IPS DF 6.9 (cell line): ENCODE measurements around the gene TWNK.
"Not testable (repeated sequence)": the region's sequence is repeated elsewhere in the genome, so short reads cannot be mapped to it uniquely, and the experiment has no call there.

Source experiments
- DNase-seq: peaks from one replicate; pipeline ENCODE4 v3.0.0-alpha.2; 2013; ENCODE audit warnings: low read depth, low spot score
- H3K27ac ChIP-seq: one replicate; pipeline ENCODE4 v1.5.1; 2013; ENCODE audit warnings: low read length, control low read depth
- H3K27me3 ChIP-seq: 2 replicates; pipeline ENCODE4 v1.6.1; 2013; ENCODE audit warnings: mild to moderate bottlenecking, low read length; ENCODE audit not compliant: control insufficient read depth, insufficient read depth
- H3K36me3 ChIP-seq: 2 replicates; pipeline ENCODE4 v1.6.1; 2013; ENCODE audit warnings: low read length; ENCODE audit not compliant: control insufficient read depth, insufficient read depth
- H3K4me1 ChIP-seq: 2 replicates; pipeline ENCODE4 v1.6.1; 2013; ENCODE audit warnings: low read length; ENCODE audit not compliant: control insufficient read depth, insufficient read depth
- H3K4me3 ChIP-seq: 2 replicates; pipeline ENCODE4 v1.5.1; 2013; ENCODE audit warnings: mild to moderate bottlenecking, low read length
- H3K9me3 ChIP-seq: 2 replicates; pipeline ENCODE4 v1.6.1; 2013; ENCODE audit warnings: low read length, inconsistent platforms; ENCODE audit not compliant: control insufficient read depth, insufficient read depth
- WGBS: extraction: QIAGEN DNeasy Blood & Tissue Kit; methylation state at CpG from one replicate; pipeline ENCODE4 v1.1.7; 2013; ENCODE audit warnings: mixed read lengths, missing lambda C conversion rate; ENCODE audit not compliant: insufficient read length, insufficient coverage; 5-methylcytosine and 5-hydroxymethylcytosine counted together

Gene TWNK

DNA sequence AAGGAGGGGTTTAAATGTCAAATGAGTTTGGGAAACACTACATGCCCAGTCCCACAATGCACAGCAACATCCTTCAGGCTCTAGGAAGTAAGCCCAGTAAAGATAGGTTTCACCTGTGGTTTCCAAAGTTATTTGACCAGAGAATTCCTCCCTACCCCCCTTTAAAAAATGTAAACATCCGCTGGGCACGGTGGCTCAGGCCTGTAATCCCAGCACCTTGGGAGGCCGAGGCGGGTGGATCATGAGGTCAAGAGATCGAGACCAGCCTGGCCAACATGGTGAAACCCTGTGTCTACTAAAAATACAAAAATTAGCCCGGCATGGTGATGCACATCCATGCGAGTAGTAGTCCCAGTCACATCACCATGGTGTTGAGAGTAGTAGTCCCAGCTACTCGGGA is 11.9 kb upstream of the TWNK start:
- H3K27ac ChIP-seq, H3K27me3 ChIP-seq, H3K9me3 ChIP-seq, H3K4me3 ChIP-seq, H3K4me1 ChIP-seq, H3K36me3 ChIP-seq, DNase-seq: not testable (repeated sequence)
- no CpG with 5 or more reads among the region's 8 CpGs for WGBS

DNA sequence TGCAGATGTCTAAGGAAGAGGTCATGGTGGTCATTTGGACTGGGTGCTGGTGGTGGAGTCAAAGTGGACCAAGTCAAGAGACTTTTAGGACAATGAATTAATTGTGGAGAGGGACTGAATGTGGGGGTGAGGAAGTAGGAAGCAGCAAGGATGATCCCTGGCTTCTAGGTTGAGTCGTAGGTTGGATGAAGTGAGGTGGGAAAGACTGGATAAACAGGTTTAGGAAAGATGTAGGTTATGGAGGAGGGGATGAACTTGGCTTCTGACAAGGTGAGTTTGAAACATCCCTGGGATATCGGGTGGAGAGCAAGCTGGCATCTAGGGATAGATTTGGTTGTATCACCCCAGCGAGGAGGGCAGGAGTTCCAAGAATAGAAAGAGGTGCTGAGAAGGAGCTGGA is 10.4 kb upstream of the TWNK start:
- Histone ChIP-seq H3K9me3 (no peaks in the 10 kb centered on the region), H3K4me3 (no peak overlapping the region), H3K36me3 (peaks cover 6% of the 10 kb centered on the region; the same call in 1 of the 2 replicates), H3K4me1 (no peaks in the 10 kb centered on the region), H3K27ac (no peak overlapping the region), H3K27me3 (no peaks in the 10 kb centered on the region)
- DNase-seq: no peak
- WGBS: no CpG with 5 or more reads among the region's 3 CpGs

DNA sequence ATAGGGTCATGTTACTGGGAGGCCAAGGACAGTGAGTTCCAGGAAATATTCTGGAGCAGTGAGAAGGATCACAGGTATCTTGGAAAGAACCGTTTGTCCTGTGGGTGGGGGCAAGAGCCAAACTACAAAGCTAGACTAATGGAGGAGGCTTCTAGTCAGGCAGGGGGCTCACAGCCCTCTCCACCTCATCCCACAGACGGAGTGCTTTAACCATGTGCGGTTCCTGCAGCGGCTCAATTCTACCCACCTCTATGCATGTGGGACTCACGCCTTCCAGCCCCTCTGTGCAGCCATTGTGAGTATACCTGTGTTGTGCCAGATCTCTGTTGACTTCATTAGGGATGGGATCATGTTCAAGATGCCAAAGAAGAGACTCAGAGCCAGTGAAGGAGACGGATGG is 9.9 kb upstream of the TWNK start:
- Histone ChIP-seq H3K27me3 (no peaks in the 10 kb centered on the region), H3K9me3 (no peaks in the 10 kb centered on the region), H3K27ac (no peak overlapping the region), H3K4me1 (no peaks in the 10 kb centered on the region), H3K4me3 (no peak overlapping the region), H3K36me3 (peaks cover 6% of the 10 kb centered on the region; the same call in 1 of the 2 replicates)
- DNase-seq: no peak
- WGBS: no CpG with 5 or more reads among the region's 6 CpGs

DNA sequence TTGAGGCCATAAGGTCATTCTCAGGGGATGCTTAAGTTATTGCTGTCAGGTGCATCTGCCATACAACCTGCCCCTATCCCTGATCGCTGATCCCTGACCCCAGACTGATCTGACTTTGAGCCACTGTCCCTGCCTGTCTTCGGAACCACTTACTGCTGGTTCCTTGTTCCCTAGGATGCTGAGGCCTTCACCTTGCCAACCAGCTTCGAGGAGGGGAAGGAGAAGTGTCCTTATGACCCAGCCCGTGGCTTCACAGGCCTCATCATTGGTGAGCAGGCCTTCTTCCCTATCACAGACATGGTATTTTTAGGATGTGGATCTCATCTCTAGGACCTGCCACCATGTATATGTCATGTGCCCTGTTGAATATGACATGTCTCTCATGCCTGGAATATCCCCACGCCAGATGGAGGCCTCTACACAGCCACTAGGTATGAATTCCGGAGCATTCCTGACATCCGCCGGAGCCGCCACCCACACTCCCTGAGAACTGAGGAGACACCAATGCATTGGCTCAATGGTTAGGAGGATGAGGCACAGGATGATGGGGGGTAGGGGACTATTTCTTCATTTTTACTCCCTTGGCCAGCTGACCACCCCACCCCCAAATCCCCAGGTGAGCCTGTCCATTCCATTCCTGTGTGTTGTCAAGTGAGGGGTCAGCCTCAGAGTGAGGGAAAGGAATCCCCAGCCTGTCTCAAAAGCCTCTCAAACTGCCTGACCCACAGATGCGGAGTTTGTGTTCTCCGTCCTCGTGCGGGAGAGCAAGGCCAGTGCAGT is 9.0 kb upstream of the TWNK start:
- Histone ChIP-seq H3K27me3 (no peaks in the 10 kb centered on the region), H3K4me1 (no peaks in the 10 kb centered on the region), H3K9me3 (no peaks in the 10 kb centered on the region), H3K36me3 (peaks cover 6% of the 10 kb centered on the region; the same call in 1 of the 2 replicates), H3K27ac (no peak overlapping the region), H3K4me3 (no peak overlapping the region)
- DNase-seq: no peak
- no CpG with 5 or more reads among the region's 13 CpGs for WGBS

DNA sequence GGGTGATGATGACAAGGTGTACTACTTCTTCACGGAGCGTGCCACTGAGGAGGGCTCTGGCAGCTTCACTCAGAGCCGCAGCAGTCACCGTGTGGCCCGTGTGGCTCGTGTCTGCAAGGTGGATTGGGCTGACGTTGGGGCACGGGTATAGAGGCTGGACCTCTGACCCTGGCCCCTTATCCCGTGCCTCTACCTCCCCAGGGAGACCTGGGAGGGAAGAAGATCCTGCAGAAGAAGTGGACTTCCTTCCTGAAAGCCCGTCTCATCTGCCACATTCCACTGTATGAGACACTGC is 8.5 kb upstream of the TWNK start:
- Histone ChIP-seq H3K4me3 (no peak overlapping the region), H3K9me3 (no peaks in the 10 kb centered on the region), H3K36me3 (peaks cover 6% of the 10 kb centered on the region; the same call in 1 of the 2 replicates), H3K4me1 (no peaks in the 10 kb centered on the region), H3K27me3 (no peaks in the 10 kb centered on the region), H3K27ac (no peak overlapping the region)
- no peak for DNase-seq
- WGBS: no CpG with 5 or more reads among the region's 10 CpGs

DNA sequence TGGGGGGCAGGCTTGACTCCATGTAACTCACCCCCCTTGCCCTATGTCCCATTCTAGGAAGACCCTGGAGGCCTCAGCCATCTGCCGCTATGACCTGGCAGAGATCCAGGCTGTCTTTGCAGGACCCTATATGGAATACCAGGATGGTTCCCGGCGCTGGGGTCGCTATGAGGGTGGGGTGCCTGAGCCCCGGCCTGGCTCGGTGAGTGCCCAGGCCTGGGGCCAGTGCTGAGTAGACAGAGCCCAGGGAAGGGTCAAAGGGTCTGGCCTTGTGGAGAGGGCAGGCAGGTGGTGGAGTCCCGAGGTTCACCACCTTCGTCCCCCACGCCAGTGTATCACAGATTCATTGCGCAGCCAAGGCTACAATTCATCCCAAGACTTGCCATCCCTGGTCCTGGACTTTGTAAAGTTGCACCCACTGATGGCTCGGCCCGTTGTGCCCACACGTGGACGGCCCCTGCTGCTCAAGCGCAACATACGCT is 7.5 kb upstream of the TWNK start:
- H3K4me1 ChIP-seq: no peaks in the 10 kb centered on the region
- H3K27me3 ChIP-seq: no peaks in the 10 kb centered on the region
- no CpG with 5 or more reads among the region's 16 CpGs for WGBS
- H3K36me3 ChIP-seq: peaks cover 6% of the 10 kb centered on the region; the same call in 1 of the 2 replicates
- H3K27ac ChIP-seq: no peak overlapping the region
- DNase-seq: no peak
- no peak overlapping the region for H3K4me3 ChIP-seq
- no peaks in the 10 kb centered on the region for H3K9me3 ChIP-seq

DNA sequence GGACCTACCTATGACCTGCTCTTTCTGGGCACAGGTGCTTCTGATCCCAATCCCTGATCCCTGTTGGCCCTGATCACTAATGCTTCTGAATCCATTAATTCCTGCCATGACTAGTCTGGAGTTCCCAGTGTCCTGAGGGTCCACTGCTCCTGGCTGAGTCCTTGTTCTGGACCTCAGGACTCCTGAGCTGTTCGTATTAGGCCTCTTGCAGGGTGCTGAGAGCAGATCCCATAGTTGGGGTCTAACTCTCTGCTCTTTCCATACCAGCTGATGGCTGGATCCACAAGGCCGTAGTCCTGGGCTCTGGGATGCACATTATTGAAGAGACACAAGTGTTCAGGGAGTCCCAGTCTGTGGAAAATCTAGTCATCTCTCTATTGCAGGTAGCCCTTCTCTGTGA is 7.0 kb upstream of the TWNK start:
- Histone ChIP-seq H3K9me3 (no peaks in the 10 kb centered on the region), H3K27ac (no peak overlapping the region), H3K27me3 (no peaks in the 10 kb centered on the region), H3K4me1 (no peaks in the 10 kb centered on the region), H3K36me3 (peaks cover 6% of the 10 kb centered on the region; the same call in 1 of the 2 replicates), H3K4me3 (no peak overlapping the region)
- no peak for DNase-seq
- WGBS: no CpG with 5 or more reads among the region's 2 CpGs

DNA sequence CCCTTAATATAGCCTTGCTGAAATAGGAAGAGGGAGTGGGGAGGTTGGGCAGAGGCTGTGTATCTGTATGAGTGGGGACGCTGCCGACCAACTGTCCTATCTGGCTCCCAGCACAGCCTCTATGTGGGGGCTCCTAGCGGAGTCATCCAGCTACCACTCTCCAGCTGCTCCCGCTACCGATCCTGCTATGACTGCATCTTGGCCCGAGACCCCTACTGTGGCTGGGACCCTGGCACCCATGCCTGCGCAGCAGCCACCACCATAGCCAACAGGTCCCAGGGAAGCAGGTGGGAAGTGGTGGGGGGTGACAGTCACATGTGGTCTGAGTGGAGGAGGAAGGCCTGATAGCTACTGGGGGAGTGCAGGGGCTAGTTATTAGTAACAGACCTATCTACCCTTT is 6.6 kb upstream of the TWNK start:
- Histone ChIP-seq H3K27ac (no peak overlapping the region), H3K9me3 (no peaks in the 10 kb centered on the region), H3K4me3 (no peak overlapping the region), H3K36me3 (peaks cover 6% of the 10 kb centered on the region; the same call in 1 of the 2 replicates), H3K4me1 (no peaks in the 10 kb centered on the region), H3K27me3 (no peaks in the 10 kb centered on the region)
- no CpG with 5 or more reads among the region's 7 CpGs for WGBS
- no peak for DNase-seq

DNA sequence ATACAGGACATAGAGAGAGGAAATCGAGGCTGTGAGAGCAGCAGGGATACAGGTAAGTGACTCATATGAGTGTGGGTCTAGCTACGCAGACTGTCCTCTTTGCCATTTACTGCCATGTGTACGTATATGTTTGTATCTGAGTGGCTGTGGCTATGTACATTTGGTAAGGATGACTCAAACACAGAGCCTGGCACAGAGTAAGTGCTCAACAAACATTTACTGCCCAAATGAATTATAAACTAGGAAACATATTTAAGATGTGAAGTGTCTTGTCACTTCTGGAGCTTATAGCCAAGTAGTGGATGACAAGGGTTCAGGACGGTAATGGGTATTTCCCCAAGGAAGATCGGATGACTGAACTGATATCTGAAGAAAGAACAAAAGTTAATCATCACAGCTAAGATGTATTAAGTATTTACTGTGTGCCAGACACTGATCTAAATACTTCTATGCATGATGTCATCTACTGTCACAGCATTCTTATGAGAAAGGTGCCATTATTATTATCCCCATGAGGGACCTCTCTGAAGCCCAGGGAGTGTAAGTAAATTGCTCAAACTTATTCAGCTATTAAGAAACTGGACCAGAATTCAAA is 6.1 kb upstream of the TWNK start:
- WGBS: no CpG with 5 or more reads among the region's 5 CpGs
- no peaks in the 10 kb centered on the region for H3K27me3 ChIP-seq
- no peak for DNase-seq
- no peaks in the 10 kb centered on the region for H3K4me1 ChIP-seq
- H3K9me3 ChIP-seq: no peaks in the 10 kb centered on the region
- peaks cover 6% of the 10 kb centered on the region; the same call in 1 of the 2 replicates for H3K36me3 ChIP-seq
- no peak overlapping the region for H3K4me3 ChIP-seq
- no peak overlapping the region for H3K27ac ChIP-seq

DNA sequence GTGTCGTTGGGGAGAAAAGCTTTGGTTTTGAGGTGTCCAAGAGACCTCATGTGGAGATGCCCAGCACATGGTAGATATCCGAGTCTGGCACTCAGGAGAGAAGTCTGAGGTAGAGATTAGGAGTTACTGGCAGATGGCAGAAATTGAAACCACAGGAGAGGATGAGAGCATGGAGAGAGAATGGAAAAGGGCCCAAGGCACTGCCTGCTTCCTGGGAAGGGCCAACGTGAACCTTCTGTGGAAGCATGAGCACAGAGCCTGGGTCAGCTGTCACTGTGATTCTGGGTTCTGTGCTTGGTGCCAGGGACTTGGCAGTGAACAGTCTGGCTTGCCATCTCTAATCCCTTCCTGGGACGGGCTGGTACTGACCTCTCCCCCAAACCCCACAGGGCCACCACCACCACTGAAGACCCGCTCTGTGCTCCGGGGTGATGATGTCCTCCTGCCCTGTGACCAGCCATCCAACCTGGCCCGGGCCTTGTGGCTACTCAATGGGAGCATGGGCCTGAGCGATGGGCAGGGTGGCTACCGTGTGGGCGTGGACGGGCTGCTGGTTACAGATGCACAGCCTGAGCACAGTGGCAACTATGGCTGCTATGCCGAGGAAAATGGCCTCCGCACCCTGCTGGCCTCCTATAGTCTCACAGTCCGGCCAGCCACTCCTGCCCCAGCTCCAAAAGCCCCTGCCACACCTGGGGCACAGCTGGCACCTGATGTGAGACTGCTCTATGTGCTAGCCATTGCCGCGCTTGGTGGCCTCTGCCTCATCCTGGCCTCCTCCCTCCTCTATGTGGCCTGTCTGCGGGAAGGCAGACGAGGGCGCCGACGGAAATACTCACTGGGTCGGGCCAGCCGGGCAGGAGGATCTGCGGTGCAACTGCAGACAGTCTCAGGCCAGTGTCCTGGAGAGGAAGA is 4.2 kb upstream of the TWNK start:
- no peaks in the 10 kb centered on the region for H3K27me3 ChIP-seq
- H3K4me3 ChIP-seq: no peak overlapping the region
- H3K36me3 ChIP-seq: peaks cover 6% of the 10 kb centered on the region; the same call in 1 of the 2 replicates
- DNase-seq: no peak
- WGBS: no CpG with 5 or more reads among the region's 24 CpGs
- H3K9me3 ChIP-seq: no peaks in the 10 kb centered on the region
- H3K27ac ChIP-seq: no peak overlapping the region
- H3K4me1 ChIP-seq: 0 out of 2 replicates have a peak, but pooled peaks cover 2% of the 10 kb centered on the region
